ENCODE data around the gene PXDN.

DNA sequence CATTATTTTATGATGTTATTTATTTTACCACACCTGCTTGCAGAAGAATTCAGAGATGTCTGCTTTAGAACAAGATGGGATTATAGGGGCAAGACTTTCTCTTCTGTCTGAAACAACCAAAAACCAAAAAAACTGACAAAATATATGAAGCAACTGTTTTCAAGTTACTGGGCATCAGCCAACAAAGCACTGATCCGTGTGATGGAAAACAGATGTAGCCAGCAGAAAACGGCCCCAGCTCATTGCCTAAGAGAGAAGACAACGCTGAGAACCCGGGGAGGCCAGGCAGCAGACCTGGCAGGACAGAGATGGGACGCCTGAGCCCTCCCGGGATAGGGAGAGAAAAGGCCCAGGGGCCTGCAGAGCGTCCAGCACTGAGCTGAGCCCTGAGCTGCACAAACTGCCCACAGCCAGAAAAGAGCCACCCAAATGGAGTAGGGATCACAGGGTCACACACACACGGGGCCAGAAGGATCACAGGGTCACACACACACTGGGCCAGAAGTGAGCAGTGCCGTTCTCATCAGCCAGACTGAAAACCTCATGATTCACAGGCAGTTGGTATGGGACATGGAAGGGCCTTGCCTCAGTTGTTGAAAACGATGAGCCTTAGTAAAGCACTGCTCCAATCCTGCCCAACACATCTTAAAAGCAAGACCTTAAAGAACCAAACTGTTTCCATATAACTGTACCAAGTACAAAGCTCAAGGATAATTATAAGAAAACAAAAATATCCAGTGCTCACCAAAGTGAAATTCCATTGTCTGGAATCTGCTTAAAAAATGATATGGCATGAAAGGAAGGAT is 12.1 kb downstream of the PXDN start:
- TF ChIP-seq, protein P1, sequence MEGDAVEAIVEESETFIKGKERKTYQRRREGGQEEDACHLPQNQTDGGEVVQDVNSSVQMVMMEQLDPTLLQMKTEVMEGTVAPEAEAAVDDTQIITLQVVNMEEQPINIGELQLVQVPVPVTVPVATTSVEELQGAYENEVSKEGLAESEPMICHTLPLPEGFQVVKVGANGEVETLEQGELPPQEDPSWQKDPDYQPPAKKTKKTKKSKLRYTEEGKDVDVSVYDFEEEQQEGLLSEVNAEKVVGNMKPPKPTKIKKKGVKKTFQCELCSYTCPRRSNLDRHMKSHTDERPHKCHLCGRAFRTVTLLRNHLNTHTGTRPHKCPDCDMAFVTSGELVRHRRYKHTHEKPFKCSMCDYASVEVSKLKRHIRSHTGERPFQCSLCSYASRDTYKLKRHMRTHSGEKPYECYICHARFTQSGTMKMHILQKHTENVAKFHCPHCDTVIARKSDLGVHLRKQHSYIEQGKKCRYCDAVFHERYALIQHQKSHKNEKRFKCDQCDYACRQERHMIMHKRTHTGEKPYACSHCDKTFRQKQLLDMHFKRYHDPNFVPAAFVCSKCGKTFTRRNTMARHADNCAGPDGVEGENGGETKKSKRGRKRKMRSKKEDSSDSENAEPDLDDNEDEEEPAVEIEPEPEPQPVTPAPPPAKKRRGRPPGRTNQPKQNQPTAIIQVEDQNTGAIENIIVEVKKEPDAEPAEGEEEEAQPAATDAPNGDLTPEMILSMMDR (tag by site-specific recombination; IDR thresholded peaks at IDR 0.05): no peak
- TF ChIP-seq, protein P2, sequence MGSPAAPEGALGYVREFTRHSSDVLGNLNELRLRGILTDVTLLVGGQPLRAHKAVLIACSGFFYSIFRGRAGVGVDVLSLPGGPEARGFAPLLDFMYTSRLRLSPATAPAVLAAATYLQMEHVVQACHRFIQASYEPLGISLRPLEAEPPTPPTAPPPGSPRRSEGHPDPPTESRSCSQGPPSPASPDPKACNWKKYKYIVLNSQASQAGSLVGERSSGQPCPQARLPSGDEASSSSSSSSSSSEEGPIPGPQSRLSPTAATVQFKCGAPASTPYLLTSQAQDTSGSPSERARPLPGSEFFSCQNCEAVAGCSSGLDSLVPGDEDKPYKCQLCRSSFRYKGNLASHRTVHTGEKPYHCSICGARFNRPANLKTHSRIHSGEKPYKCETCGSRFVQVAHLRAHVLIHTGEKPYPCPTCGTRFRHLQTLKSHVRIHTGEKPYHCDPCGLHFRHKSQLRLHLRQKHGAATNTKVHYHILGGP (tag by site-specific recombination; IDR thresholded peaks at IDR 0.05): no peak
- no peak for TF ChIP-seq ZNF292 (tag by site-specific recombination; IDR thresholded peaks at IDR 0.05; ENCODE audit: borderline replicate concordance, low read depth)
- no peak for TF ChIP-seq ZNF510 (tag by site-specific recombination; IDR thresholded peaks at IDR 0.05; ENCODE audit: insufficient replicate concordance)

All from HEK293 (cell line).